ENCODE data around the gene SPSB1.

- TF ChIP-seq ZNF274 (IDR thresholded peaks at IDR 0.05; ENCODE audit: low read depth, low read length), result no peak
- no peak for TF ChIP-seq SUZ12 (IDR thresholded peaks at IDR 0.05; ENCODE audit: extremely low read depth, insufficient read depth, insufficient read length)
These were observed 29.4 kb downstream of the SPSB1 start for GRCh38 chr1:9321986-9322660.

Data from NT2/D1 (cell line).